Measurements from ENCODE around the gene ZNF142. TPM values are rescaled to one million over a fixed set of nuclear protein-coding genes. Genes with fewer than 3 reads are reported as not detected.
A peak's percentile ranks its signal among the peaks of the same experiment; 100 is the strongest.

ZNF142 gene
- total and polyA plus RNA-seq, 2 donors from 2014 or later = 3.7 to 33.6 TPM

DNA sequence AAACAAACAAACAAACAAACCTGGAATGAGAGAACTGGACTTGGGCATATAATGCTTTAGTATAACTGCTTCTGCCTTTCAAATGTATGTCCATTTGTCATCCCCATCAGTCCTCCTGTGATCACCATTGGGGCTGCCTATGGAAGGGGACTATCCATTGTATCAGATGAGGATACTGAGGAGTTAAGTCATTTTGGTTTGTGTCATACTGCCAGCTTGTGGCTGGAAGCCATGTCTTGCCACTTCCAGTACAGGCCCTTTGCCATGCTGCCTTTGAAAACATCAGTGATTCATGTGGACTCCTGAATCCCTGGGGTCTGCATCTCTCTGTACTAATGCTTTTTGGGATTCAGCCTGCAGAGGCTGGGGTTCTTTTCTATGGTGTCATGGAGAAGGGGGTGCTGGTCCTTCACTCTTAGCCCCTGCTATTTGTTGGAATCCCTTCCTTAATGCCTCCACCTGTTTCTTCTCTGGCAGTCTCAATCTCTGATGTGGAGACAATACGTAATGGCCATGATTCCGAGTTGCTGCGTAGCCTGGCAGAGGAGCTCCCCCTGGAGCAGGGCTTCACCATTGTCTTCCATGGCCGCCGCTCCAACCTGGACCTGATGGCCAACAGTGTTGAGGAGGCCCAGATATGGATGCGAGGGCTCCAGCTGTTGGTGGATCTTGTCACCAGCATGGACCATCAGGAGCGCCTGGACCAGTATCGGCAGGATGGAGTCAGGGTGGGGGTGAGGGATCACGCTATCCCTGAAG, 41.1 kb downstream of the ZNF142 start:
- Histone ChIP-seq H3K4me3 (ENCODE audit: low read length in 3 of 3) (no peak overlapping the region), H3K27ac (ENCODE audit: low read depth in 2 of 2, low read length in 2 of 2) (no peak overlapping the region), H3K9me3 (ENCODE audit: control insufficient read depth in 2 of 3, insufficient read depth in 1 of 3, low read length in 3 of 3) (no peaks in the 10 kb centered on the region), H3K9ac (ENCODE audit: low read length in 3 of 3) (no peak overlapping the region), H3K27me3 (ENCODE audit: control insufficient read depth, insufficient read depth, low read length) (no peaks in the 10 kb centered on the region), H3K36me3 (ENCODE audit: control insufficient read depth in 2 of 3, insufficient read depth in 3 of 3, low read length in 3 of 3) (no peaks in the 10 kb centered on the region), H3K4me1 (ENCODE audit: control insufficient read depth in 2 of 3, insufficient read depth in 2 of 3, low read depth in 1 of 3, low read length in 3 of 3) (no peaks in the 10 kb centered on the region)
- TF ChIP-seq, protein P1, sequence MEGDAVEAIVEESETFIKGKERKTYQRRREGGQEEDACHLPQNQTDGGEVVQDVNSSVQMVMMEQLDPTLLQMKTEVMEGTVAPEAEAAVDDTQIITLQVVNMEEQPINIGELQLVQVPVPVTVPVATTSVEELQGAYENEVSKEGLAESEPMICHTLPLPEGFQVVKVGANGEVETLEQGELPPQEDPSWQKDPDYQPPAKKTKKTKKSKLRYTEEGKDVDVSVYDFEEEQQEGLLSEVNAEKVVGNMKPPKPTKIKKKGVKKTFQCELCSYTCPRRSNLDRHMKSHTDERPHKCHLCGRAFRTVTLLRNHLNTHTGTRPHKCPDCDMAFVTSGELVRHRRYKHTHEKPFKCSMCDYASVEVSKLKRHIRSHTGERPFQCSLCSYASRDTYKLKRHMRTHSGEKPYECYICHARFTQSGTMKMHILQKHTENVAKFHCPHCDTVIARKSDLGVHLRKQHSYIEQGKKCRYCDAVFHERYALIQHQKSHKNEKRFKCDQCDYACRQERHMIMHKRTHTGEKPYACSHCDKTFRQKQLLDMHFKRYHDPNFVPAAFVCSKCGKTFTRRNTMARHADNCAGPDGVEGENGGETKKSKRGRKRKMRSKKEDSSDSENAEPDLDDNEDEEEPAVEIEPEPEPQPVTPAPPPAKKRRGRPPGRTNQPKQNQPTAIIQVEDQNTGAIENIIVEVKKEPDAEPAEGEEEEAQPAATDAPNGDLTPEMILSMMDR (IDR thresholded peaks at IDR 0.05; ENCODE audit: borderline replicate concordance, extremely low read depth, insufficient read depth) = no peak
- FAIRE-seq (no peak), DNase-seq (no peak)
- intact Hi-C loops (cut with DNase I) = no loop called here

DNA sequence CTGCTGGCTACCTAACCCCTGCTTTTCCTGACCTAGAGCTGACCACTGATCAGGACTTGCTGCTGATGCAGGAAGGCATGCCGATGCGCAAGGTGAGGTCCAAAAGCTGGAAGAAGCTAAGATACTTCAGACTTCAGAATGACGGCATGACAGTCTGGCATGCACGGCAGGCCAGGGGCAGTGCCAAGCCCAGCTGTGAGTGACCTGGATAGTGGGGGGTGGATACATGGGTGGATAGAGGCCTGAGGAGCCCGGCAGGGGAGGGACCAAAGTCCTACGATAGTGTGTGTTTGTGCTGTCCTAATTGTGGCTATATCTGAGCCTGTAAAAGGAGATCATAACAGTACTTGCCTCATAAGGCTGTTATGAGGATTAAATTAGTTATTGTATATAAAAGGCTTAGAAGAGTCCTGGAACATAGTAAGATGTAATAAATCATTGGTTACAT, 43.5 kb downstream of the ZNF142 start:
- H3K36me3 ChIP-seq (ENCODE audit: control insufficient read depth in 2 of 3, insufficient read depth in 3 of 3, low read length in 3 of 3) = no peaks in the 10 kb centered on the region
- H3K4me3 ChIP-seq (ENCODE audit: low read length in 3 of 3) = no peak overlapping the region
- FAIRE-seq (no peak), DNase-seq (no peak)
- no peaks in the 10 kb centered on the region for H3K4me1 ChIP-seq (ENCODE audit: control insufficient read depth in 2 of 3, insufficient read depth in 2 of 3, low read depth in 1 of 3, low read length in 3 of 3)
- H3K9ac ChIP-seq (ENCODE audit: low read length in 3 of 3) = no peak overlapping the region
- no peaks in the 10 kb centered on the region for H3K9me3 ChIP-seq (ENCODE audit: control insufficient read depth in 2 of 3, insufficient read depth in 1 of 3, low read length in 3 of 3)
- TF ChIP-seq, protein P1 (IDR thresholded peaks at IDR 0.05; ENCODE audit: borderline replicate concordance, extremely low read depth, insufficient read depth) = no peak
- intact Hi-C loops (cut with DNase I) = no loop called here
- no peak overlapping the region for H3K27ac ChIP-seq (ENCODE audit: low read depth in 2 of 2, low read length in 2 of 2)
- H3K27me3 ChIP-seq (ENCODE audit: control insufficient read depth, insufficient read depth, low read length) = no peaks in the 10 kb centered on the region

DNA sequence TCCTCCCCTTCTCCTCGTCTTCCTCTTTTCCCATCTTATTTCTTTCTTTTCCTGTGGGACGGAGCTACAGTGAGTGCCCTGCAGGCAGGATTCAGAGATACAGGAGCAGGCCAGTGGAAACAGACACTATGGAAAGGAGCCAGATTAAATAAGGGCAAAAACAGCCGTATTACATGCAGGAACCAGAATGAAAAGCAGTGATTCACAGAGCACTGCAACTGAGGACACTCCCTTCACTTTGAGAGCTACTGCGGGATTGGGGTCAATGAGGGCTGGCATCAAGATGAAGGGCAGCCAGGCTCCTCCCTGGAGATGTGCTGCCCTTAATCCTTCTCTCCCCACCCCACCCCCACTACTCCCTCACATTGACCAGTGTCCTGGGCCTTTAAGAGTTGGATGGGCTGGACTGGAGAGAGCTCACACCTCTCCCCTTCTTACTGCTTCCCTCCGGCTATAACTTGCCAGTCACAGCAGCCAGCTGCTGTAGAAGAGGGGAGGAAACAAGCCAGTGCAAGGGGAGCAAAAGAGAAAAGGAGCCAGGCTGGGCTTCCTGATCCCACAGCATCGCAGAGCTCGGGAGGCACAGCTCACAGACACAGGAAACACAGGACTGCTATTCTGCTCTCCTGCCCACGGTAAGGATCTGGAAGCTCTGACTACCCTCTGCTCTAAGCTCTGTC, 51.8 kb downstream of the ZNF142 start, which contains the start of gene PLCD4:
TSS of gene PLCD4 (plus strand) at position 464 of the 680 bp plus-strand sequence. CDS start 7,841 bp downstream, outside the sequence.
- H3K27me3 ChIP-seq (ENCODE audit: control insufficient read depth, insufficient read depth, low read length) = no peaks in the 10 kb centered on the region
- H3K9me3 ChIP-seq (ENCODE audit: control insufficient read depth in 2 of 3, insufficient read depth in 1 of 3, low read length in 3 of 3) = no peaks in the 10 kb centered on the region
- no peaks in the 10 kb centered on the region for H3K36me3 ChIP-seq (ENCODE audit: control insufficient read depth in 2 of 3, insufficient read depth in 3 of 3, low read length in 3 of 3)
- TF ChIP-seq, protein P1 (IDR thresholded peaks at IDR 0.05; ENCODE audit: borderline replicate concordance, extremely low read depth, insufficient read depth) = no peak
- H3K9ac ChIP-seq (ENCODE audit: low read length in 3 of 3) = peak within 1 kb of the TSS in 1 of 3 donors; percentile 53
- peak in 4 of 5 donors; percentile 35 to 80 (median 55) for DNase-seq
- intact Hi-C loops (cut with DNase I) = no loop called here
- H3K4me1 ChIP-seq (ENCODE audit: control insufficient read depth in 2 of 3, insufficient read depth in 2 of 3, low read depth in 1 of 3, low read length in 3 of 3) = peaks cover 0 to 9% (median 7%) of the 10 kb centered on the region in 3 donors
- H3K27ac ChIP-seq (ENCODE audit: low read depth in 2 of 2, low read length in 2 of 2) = peak within 1 kb of the TSS; percentile 28 to 38
- FAIRE-seq = no peak
- peak within 1 kb of the TSS; percentile 30 to 71 (median 69) for H3K4me3 ChIP-seq (ENCODE audit: low read length in 3 of 3)
